GM21515 (cell line): ENCODE measurements around the gene EIF2S2.
"Not testable (repeated sequence)": the region's sequence is repeated elsewhere in the genome, so short reads cannot be mapped to it uniquely, and the experiment has no call there.

Experiments
- ATAC-seq: cut with Tn5 transposase; IDR thresholded peaks from one replicate; pipeline ENCODE4 v1.9.1; 2021; ENCODE audit not compliant: unreplicated experiment

Gene EIF2S2, protein sequence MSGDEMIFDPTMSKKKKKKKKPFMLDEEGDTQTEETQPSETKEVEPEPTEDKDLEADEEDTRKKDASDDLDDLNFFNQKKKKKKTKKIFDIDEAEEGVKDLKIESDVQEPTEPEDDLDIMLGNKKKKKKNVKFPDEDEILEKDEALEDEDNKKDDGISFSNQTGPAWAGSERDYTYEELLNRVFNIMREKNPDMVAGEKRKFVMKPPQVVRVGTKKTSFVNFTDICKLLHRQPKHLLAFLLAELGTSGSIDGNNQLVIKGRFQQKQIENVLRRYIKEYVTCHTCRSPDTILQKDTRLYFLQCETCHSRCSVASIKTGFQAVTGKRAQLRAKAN

GRCh38 chr20:34111702-34112599 is at the start of gene EIF2S2:
TSS of gene EIF2S2 (minus strand) at chr20:34112243. CDS start at chr20:34112110, 133 bp downstream.
- peak; percentile 89 for ATAC-seq

- ATAC-seq: not testable (repeated sequence)
Measured at GRCh38 chr20:34157697-34158096, 45.7 kb upstream of the EIF2S2 start.

GRCh38 chr20:34155836-34156235 is 43.8 kb upstream of the EIF2S2 start:
- no peak for ATAC-seq

GRCh38 chr20:34153169-34153568 is 41.1 kb upstream of the EIF2S2 start:
- not testable (repeated sequence) for ATAC-seq

- not testable (repeated sequence) for ATAC-seq
Measured at GRCh38 chr20:34152073-34152472, 40.0 kb upstream of the EIF2S2 start.

GRCh38 chr20:34150306-34151000 is 38.4 kb upstream of the EIF2S2 start:
- no peak for ATAC-seq

- ATAC-seq: no peak
Measured at GRCh38 chr20:34145280-34145819, 33.3 kb upstream of the EIF2S2 start.

- ATAC-seq: no peak
Measured at GRCh38 chr20:34143951-34144350, 31.9 kb upstream of the EIF2S2 start.

DNA sequence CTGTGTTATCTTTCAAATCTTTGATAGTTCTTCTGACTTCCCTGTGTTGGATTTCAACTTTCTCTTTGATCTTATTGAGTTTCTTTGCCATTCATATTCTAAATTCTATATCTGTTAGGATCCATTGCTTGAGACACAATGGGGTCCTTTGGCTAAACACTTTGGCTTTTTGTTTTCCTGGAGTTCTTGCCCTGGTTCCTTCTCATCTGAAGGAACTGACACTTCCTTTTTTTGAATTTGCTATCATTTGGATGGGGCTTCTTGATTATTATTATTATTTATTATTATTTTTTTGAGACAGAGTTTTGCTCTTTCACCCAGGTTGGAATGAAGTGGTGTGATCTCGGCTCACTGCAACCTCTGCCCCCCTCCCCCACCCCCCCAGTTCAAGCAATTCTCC is 30.1 kb upstream of the EIF2S2 start:
- ATAC-seq: no peak

GRCh38 chr20:34141293-34141692 is 29.2 kb upstream of the EIF2S2 start:
- ATAC-seq: no peak

DNA sequence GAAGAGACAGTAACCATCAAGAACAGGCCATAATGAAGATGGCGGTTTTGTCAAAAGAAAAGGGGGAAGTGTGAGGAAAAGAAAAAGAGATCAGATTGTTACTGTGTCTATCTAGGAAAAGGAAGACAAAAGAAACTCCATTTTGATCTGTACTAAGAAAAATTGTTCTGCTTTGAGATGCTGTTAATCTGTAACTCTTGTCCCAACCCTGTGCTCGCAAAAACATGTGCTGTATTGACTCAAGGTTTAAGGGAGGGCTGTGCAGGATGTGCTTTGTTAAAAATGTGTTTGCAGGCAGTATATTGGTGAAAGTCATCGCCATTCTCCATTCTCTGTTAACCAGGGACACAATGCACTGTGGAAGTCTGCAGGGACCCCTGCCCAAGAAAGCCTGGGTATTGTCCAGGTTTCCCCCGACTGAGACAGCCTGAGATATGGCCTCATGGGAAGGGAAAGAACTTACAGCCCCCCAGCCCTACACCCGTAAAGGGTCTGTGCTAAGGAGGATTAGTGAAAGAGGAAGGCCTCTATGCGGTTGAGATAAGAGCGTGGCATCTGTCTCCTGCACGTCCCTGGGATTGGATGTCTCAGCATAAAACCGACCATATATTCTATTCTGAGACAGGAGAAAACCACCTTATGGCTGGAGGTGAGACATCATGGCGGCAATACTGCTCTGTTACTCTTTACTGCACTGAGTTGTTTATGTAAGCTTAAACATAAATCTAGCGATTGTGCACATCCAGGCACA is 23.7 kb upstream of the EIF2S2 start:
- not testable (repeated sequence) for ATAC-seq

- not testable (repeated sequence) for ATAC-seq
Measured at GRCh38 chr20:34133365-34133860, 21.4 kb upstream of the EIF2S2 start.

GRCh38 chr20:34132943-34133342 is 20.9 kb upstream of the EIF2S2 start:
- ATAC-seq: not testable (repeated sequence)

DNA sequence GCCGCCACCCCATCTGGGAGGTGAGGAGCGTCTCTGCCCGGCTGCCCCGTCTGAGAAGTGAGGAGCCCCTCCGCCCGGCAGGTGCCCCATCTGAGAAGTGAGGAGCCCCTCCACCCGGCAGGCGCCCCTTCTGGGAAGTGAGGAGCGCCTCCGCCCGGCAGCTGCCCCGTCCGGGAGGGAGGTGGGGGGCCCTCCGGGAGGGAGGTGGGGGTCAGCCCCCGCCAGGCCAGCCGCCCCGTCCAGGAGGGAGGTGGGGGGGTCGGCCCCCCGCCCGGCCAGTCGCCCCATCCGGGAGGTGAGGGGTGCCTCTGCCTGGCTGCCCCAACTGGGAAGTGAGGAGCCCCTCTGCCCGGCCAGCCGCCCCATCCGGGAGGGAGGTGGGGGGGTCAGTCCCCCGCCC is 20.4 kb upstream of the EIF2S2 start:
- not testable (repeated sequence) for ATAC-seq

- no peak for ATAC-seq
Measured at GRCh38 chr20:34131491-34131890, 19.4 kb upstream of the EIF2S2 start.

DNA sequence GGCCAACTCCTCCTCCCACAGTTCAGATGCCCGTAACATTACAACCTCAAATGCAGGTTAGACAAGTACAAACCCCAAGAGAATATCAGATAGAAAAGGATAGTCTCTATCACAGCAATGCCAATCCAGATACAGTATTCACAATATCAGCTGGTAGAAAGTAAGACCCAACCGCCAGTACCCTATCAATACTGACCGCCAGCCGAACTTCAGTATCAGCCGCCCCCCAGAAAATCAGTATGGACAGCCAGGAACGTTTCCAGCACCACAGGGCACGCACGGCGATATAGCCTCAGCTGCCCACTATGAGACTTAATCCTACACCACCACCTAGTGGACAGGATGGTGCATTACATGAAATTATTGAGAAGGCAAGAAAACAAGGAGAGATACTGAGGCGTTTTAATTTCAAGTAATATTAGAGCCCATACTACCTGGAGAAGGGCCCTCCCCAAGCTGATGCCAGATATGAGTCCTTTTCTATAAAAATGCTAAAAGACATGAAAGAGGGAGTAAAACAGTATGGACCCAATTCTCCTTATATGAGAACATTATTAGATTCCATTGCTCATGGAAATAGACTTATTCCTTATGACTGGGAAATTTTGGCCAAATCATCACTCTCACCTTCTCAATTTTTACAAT is 17.6 kb upstream of the EIF2S2 start:
- ATAC-seq: no peak

- no peak for ATAC-seq
Measured at GRCh38 chr20:34127792-34128191, 15.7 kb upstream of the EIF2S2 start.

GRCh38 chr20:34124469-34125249 is 12.6 kb upstream of the EIF2S2 start:
- ATAC-seq: peak; percentile 68

DNA sequence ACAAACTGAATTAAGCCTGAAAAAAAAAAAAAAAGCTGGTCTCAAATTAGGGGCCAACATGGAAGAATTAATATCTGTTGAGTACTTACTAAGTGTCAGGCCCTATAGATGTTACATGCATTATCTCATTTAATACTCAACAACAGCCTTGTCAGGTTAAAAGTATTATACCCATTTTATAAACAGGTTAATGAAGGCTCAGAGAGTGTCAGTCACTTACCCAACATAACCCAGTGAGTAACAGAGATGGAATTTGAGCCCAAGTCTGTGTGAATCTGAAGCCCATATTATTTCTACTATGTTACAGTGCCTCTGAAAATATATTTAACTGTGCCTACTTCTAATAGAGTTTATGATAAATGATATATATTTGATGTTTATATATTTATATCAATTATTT is 11.3 kb upstream of the EIF2S2 start:
- no peak for ATAC-seq
